HK-2 (cell line): ENCODE results near the gene LINGO1.

Experiments used
- DNase-seq: peaks from one replicate; pipeline ENCODE4 v3.0.0-alpha.2; 2018; ENCODE audit not compliant: unreplicated experiment

LINGO1 gene

GRCh38 chr15:77596821-77597803, 35.6 kb downstream of the LINGO1 start:
- no peak for DNase-seq

GRCh38 chr15:77595231-77595630, 37.5 kb downstream of the LINGO1 start:
- DNase-seq, result no peak

GRCh38 chr15:77592758-77593157, 40.0 kb downstream of the LINGO1 start:
- no peak for DNase-seq

- DNase-seq, result no peak
Measured at GRCh38 chr15:77591968-77592613, 40.6 kb downstream of the LINGO1 start.

- DNase-seq, result no peak
Measured at GRCh38 chr15:77589839-77590238, 42.9 kb downstream of the LINGO1 start.

GRCh38 chr15:77588126-77588525, 44.6 kb downstream of the LINGO1 start:
- no peak for DNase-seq

- DNase-seq, result no peak
Measured at GRCh38 chr15:77584691-77585090, 48.0 kb downstream of the LINGO1 start.

GRCh38 chr15:77584201-77584600, 48.5 kb downstream of the LINGO1 start:
- no peak for DNase-seq

GRCh38 chr15:77582763-77583162, 49.9 kb downstream of the LINGO1 start:
- DNase-seq, result no peak

- DNase-seq, result no peak
Measured at GRCh38 chr15:77581896-77582569, 50.7 kb downstream of the LINGO1 start.

- no peak for DNase-seq
Measured at GRCh38 chr15:77580996-77581682, 51.6 kb downstream of the LINGO1 start.

- DNase-seq, result no peak
Measured at GRCh38 chr15:77579498-77580188, 53.1 kb downstream of the LINGO1 start.

- DNase-seq, result no peak
Measured at GRCh38 chr15:77578641-77579372, 53.9 kb downstream of the LINGO1 start.

GRCh38 chr15:77577366-77577950, 55.3 kb downstream of the LINGO1 start:
- no peak for DNase-seq

- DNase-seq, result no peak
Measured at GRCh38 chr15:77576538-77576937, 56.2 kb downstream of the LINGO1 start.

- DNase-seq, result no peak
Measured at GRCh38 chr15:77575203-77575934, 57.3 kb downstream of the LINGO1 start.

- no peak for DNase-seq
Measured at GRCh38 chr15:77574521-77575202, 58.0 kb downstream of the LINGO1 start.

- no peak for DNase-seq
Measured at GRCh38 chr15:77573802-77574201, 58.9 kb downstream of the LINGO1 start.

GRCh38 chr15:77572186-77572585, 60.5 kb downstream of the LINGO1 start:
- no peak for DNase-seq
